HepG2 (cell line): ENCODE data around the gene ANKRD40. TPM values are rescaled to one million over a fixed set of nuclear protein-coding genes. Genes with fewer than 3 reads are reported as not detected.

Experiments used
- ATAC-seq: fragments of 200-7000 bp; cut with Tn5 transposase; 3 replicates; pipeline ENCODE4 v1.9.1; 2020; ENCODE audit warnings: mild to moderate bottlenecking, moderate library complexity
- BruUV-seq: library from RNA; stranded (reverse); fragments of 400-500 nt; replicated peaks from 2 replicates; lab custom pipeline; 2021; lab: Mats Ljungman, UMichigan
- CTCF ChIA-PET: fragments of 300-600 bp; formaldehyde crosslinking; extraction: SDS; loops from one replicate; lab custom pipeline; 2021; ENCODE audit warnings: low total read pairs, inconsistent platforms, low intra/inter-chr PET ratio; lab: Yijun Ruan, JAX
- POLR2A ChIA-PET: fragments of 350-600 bp; sonication (Branson Sonifier 250); formaldehyde crosslinking; loops from one replicate; lab custom pipeline; 2020; ENCODE audit warnings: antibody characterized with exemption, inconsistent platforms; lab: Yijun Ruan, JAX
- DNase-seq: peaks from one replicate; pipeline ENCODE4 v3.0.0-alpha.2; 2015; ENCODE audit warnings: low spot score
- FAIRE-seq: peaks from 3 replicates; lab custom pipeline; 2011; peaks lifted over from hg19 to GRCh38; lab: Jason Lieb, UNC
- H2AFZ ChIP-seq: one replicate; pipeline ENCODE4 v1.6.1; 2011; ENCODE audit warnings: low read length, inconsistent platforms
- H3K27ac ChIP-seq: fragments of 300-600 bp; 3 replicates; pipeline ENCODE4 v1.8.0; 2011; ENCODE audit warnings: mixed run types, mild to moderate bottlenecking, mixed read lengths, low read length, inconsistent platforms; ENCODE audit not compliant: insufficient read depth; ENCODE audit errors: extremely low read length
- H3K27me3 ChIP-seq, 2 experiments: fragments of 200-600 bp in 1 of 2; 2 replicates in 1 of 2; 3 replicates in 1 of 2; pipeline versions ENCODE4 v1.6.0 to v1.8.0; 2011; ENCODE audit warnings: low read length in 2 of 2, mild to moderate bottlenecking in 2 of 2, moderate library complexity in 2 of 2, inconsistent platforms in 1 of 2; ENCODE audit not compliant: insufficient read depth in 2 of 2, control insufficient read depth in 1 of 2
- H3K36me3 ChIP-seq, 2 experiments: fragments of 200-600 bp in 1 of 2; replicated peaks in 1 of 2; 2 replicates in 1 of 2; 3 replicates in 1 of 2; pipeline versions ENCODE4 v1.5.1 to v1.8.0; 2011; ENCODE audit warnings: low read length in 2 of 2, inconsistent platforms in 1 of 2; ENCODE audit not compliant: insufficient read depth in 2 of 2, control insufficient read depth in 1 of 2
- H3K4me1 ChIP-seq: 2 replicates; pipeline ENCODE4 v1.5.1; 2012; ENCODE audit warnings: low read length, inconsistent platforms; ENCODE audit not compliant: insufficient read depth
- H3K4me2 ChIP-seq: 2 replicates; pipeline ENCODE4 v1.6.0; 2011; ENCODE audit warnings: low read depth, low read length, inconsistent platforms
- H3K4me3 ChIP-seq, 3 experiments: fragments of 200-600 bp in 1 of 3; sonication (generic), shearing (Covaris generic) in 1 of 3; replicated peaks in 1 of 3; 2 replicates each; pipeline ENCODE4 v1.5.1; 2011 to 2016; ENCODE audit warnings: low read length in 3 of 3, inconsistent platforms in 2 of 3, low read depth in 2 of 3, mild to moderate bottlenecking in 2 of 3, control low read depth in 1 of 3, mixed read lengths in 1 of 3; ENCODE audit not compliant: insufficient read depth in 1 of 3
- H3K79me2 ChIP-seq: one replicate; pipeline ENCODE4 v1.6.1; 2011; ENCODE audit warnings: low read length, inconsistent platforms; ENCODE audit not compliant: insufficient read depth
- H3K9ac ChIP-seq: 2 replicates; pipeline ENCODE4 v1.6.0; 2011; ENCODE audit warnings: mild to moderate bottlenecking, low read depth, low read length, inconsistent platforms; ENCODE audit not compliant: insufficient read depth
- H3K9me3 ChIP-seq: 2 replicates; pipeline ENCODE4 v1.5.1; 2012; ENCODE audit warnings: mild to moderate bottlenecking, low read length
- H4K20me1 ChIP-seq: 2 replicates; pipeline ENCODE4 v1.6.0; 2011; ENCODE audit warnings: inconsistent platforms, mild to moderate bottlenecking, low read length, moderate library complexity; ENCODE audit not compliant: insufficient read depth
- ATF7 ChIP-seq, 2 experiments: fragments of 450-650 bp in 1 of 2; sonication (generic) in 1 of 2; formaldehyde crosslinking in 1 of 2; IDR thresholded peaks; 2 replicates each; pipeline versions ENCODE4 v1.4.0 to v1.6.1; 2016 to 2020; ENCODE audit warnings: antibody characterized with exemption in 1 of 2, mild to moderate bottlenecking in 1 of 2, missing genetic modification reagents in 1 of 2
- HNF4G ChIP-seq, 2 experiments: sonication (generic) in 1 of 2; formaldehyde crosslinking in 1 of 2; IDR thresholded peaks; 2 replicates each; pipeline versions ENCODE4 v1.4.0 to v1.6.1; 2011 to 2020; ENCODE audit warnings: borderline replicate concordance in 2 of 2, low read depth in 2 of 2, mild to moderate bottlenecking in 2 of 2, low read length in 1 of 2, missing genetic modification reagents in 1 of 2, moderate library complexity in 1 of 2
- KLF11 ChIP-seq: IDR thresholded peaks from 2 replicates; pipeline ENCODE4 v1.6.1; 2016; ENCODE audit warnings: missing compliant biosample characterization
- MLXIP ChIP-seq: sonication (generic); formaldehyde crosslinking; IDR thresholded peaks from 2 replicates; pipeline ENCODE4 v1.9.0; 2021; ENCODE audit warnings: missing genetic modification reagents, borderline replicate concordance
- SYNCRIP ChIP-seq: fragments of 200-400 bp; formaldehyde crosslinking; IDR thresholded peaks from 2 replicates; pipeline ENCODE4 v1.6.1; 2018; ENCODE audit warnings: mild to moderate bottlenecking, low read depth, low read length; ENCODE audit not compliant: insufficient read depth
- ZKSCAN5 ChIP-seq: sonication (generic); formaldehyde crosslinking; IDR thresholded peaks from 2 replicates; pipeline ENCODE4 v1.5.1; 2020; ENCODE audit warnings: mild to moderate bottlenecking, missing genetic modification reagents
- ZNF251 ChIP-seq: sonication (generic); formaldehyde crosslinking; IDR thresholded peaks from 2 replicates; pipeline ENCODE4 v1.9.0; 2021; ENCODE audit warnings: mild to moderate bottlenecking, missing genetic modification reagents
- ZSCAN29 ChIP-seq: sonication (generic); formaldehyde crosslinking; conservative IDR thresholded peaks from 2 replicates; pipeline ENCODE4 v1.4.0; 2020; ENCODE audit warnings: mild to moderate bottlenecking, missing genetic modification reagents
- WGBS: methylation state at CpG from one replicate; pipeline ENCODE4 v1.1.6; 2017; ENCODE audit warnings: low lambda C conversion rate; 5-methylcytosine and 5-hydroxymethylcytosine counted together
- in situ Hi-C: cut with HindIII; loops from 2 replicates; pipeline ENCODE4 v1.10.0; 2017; ENCODE audit warnings: low pct_unique_long_range_greater_than_20kb; ENCODE audit not compliant: extremely low pct_ligation_motif_present
- intact Hi-C: fragments of 100-400 bp; cut with micrococcal nuclease; formaldehyde crosslinking; loops from one replicate; pipeline ENCODE4 v1.10.0; 2022; ENCODE audit not compliant: unreplicated experiment
- polyA plus RNA-seq, 8 experiments: library from polyadenylated mRNA; depleted of rRNA in 3 of 8; stranded (reverse) in 7 of 8; unstranded in 1 of 8; fragments of >200 nt; fragmentation: Illumina TruSeq in 4 of 8; extraction: Trizol in 4 of 8; gene quantifications; 2 replicates each; pipeline versions ENCODE4 v1.2.1 to v1.2.3, GENCODE V29; 2011 to 2016; ENCODE audit warnings: low read depth in 4 of 8, missing spikeins in 1 of 8, mixed read lengths in 1 of 8; ENCODE audit not compliant: insufficient read depth in 1 of 8
- total RNA-seq, 5 experiments: library from RNA; depleted of rRNA; stranded (reverse); fragments of >200 nt; fragmentation: Illumina TruSeq; extraction: Trizol; gene quantifications; 2 replicates each; pipeline ENCODE4 v1.2.3, GENCODE V29; 2016; ENCODE audit warnings: low read depth in 1 of 5
- TF ChIP-seq, protein P1 (sequence below): IDR thresholded peaks from 2 replicates; pipeline ENCODE4 v1.6.1; 2016; ENCODE audit warnings: missing genetic modification reagents, missing compliant biosample characterization
- TF ChIP-seq, protein P2 (sequence below): sonication (generic); formaldehyde crosslinking; IDR thresholded peaks from 2 replicates; pipeline ENCODE4 v1.5.0; 2020; ENCODE audit warnings: mild to moderate bottlenecking, missing genetic modification reagents
- TF ChIP-seq, protein P3 (sequence below): sonication (generic); formaldehyde crosslinking; IDR thresholded peaks from 2 replicates; pipeline ENCODE4 v1.5.1; 2020; ENCODE audit warnings: missing genetic modification reagents, mild to moderate bottlenecking, borderline replicate concordance
- TF ChIP-seq, protein P4 (sequence below): sonication (generic); formaldehyde crosslinking; IDR thresholded peaks from 2 replicates; pipeline ENCODE4 v1.5.1; 2020; ENCODE audit warnings: mild to moderate bottlenecking, missing genetic modification reagents, borderline replicate concordance

ANKRD40 gene
- total and polyA plus RNA-seq, 2 of the 13 experiments (the other 11 are each of a cell fraction or from before 2014, with no cell fraction given): 35.0 to 46.4 TPM

DNA sequence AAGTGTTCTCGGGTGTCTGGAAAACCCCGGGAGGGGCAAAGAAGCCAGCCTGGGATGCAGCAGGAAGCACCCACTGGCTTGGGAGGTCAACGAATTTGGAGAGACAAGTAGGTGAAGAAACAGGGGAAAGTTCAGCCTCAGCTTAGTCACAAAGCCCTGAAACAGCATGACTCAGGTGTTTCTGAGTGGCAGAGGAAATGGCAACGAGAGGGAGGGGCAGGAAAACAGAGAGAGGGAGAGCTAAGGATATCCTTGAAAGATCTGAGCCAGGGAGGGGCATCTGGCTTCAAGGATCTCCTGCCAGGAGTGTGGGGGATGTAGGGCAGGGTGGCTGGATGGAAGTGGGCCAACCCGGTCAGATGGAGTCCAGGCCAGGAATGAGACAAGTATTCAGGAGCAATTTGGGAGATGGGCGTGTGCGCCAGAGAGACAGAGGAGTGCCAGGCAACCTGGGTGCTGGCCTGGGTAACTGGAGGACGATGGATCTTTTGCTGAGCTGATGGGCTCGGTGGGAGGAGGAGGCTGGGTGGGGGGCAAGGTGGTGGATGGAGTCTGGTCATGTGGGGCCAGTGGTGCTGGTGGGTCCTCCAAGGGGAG is 45.8 kb downstream of the ANKRD40 start:
- no peak overlapping the region for H2AFZ ChIP-seq
- H3K9me3 ChIP-seq: no peaks in the 10 kb centered on the region
- H3K27ac ChIP-seq: peak overlapping the region; percentile 82
- ChIA-PET POLR2A (interaction anchor here (0.6 to 4.6 kb wide), 16 partner anchors 9 to 141 kb away, joined by 3 to 140 read pairs (median 8); partner anchors contain the start of genes ABCC3 and LUC7L3), CTCF (no interaction called here)
- H3K79me2 ChIP-seq: no peaks in the 10 kb centered on the region
- H3K9ac ChIP-seq: peak overlapping the region; percentile 50
- intact Hi-C loops (loop anchor here (2.0 kb wide), 1 partner anchor 17 kb away; no protein-coding TSS in a partner anchor), in situ Hi-C loops (no loop called here)
- peaks cover 76% of the 10 kb centered on the region for H3K4me1 ChIP-seq
- H3K4me2 ChIP-seq: peak overlapping the region; percentile 45
- FAIRE-seq: peak; percentile 99
- H4K20me1 ChIP-seq: no peaks in the 10 kb centered on the region
- DNase-seq: peak; percentile 93
- 44% methylated on average over 9 of the region's 9 CpGs for WGBS
- no peaks in the 10 kb centered on the region for H3K36me3 ChIP-seq
- peak; percentile 42 for ATAC-seq
- no TSS peak for BruUV-seq
- peak overlapping the region in 1 of 3 experiments; percentile 11; a peak in 2 of 6 replicates for H3K4me3 ChIP-seq
- H3K27me3 ChIP-seq: no peaks in the 10 kb centered on the region
- TF ChIP-seq ZKSCAN5 (CRISPR knock-in tag) (no peak), MLXIP (CRISPR knock-in tag) (no peak), HNF4G (IDR thresholded peaks at IDR 0.05; ENCODE audit: borderline replicate concordance, low read depth, low read length) (peak; percentile 54; the same call in 1 of the 2 replicates), HNF4G (CRISPR knock-in tag; IDR thresholded peaks at IDR 0.05; ENCODE audit: borderline replicate concordance, low read depth) (no peak), ZSCAN29 (no peak), ZNF251 (CRISPR knock-in tag) (no peak), ATF7 (IDR thresholded peaks at IDR 0.05) (no peak), ATF7 (CRISPR knock-in tag; IDR thresholded peaks at IDR 0.05) (no peak), KLF11 (CRISPR knock-in tag) (peak; percentile 63; the same call in 1 of the 2 replicates), SYNCRIP (no peak)
- TF ChIP-seq, protein P1, sequence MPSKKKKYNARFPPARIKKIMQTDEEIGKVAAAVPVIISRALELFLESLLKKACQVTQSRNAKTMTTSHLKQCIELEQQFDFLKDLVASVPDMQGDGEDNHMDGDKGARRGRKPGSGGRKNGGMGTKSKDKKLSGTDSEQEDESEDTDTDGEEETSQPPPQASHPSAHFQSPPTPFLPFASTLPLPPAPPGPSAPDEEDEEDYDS (CRISPR knock-in tag): peak; percentile 50; the same call in 1 of the 2 replicates
- TF ChIP-seq, protein P2, sequence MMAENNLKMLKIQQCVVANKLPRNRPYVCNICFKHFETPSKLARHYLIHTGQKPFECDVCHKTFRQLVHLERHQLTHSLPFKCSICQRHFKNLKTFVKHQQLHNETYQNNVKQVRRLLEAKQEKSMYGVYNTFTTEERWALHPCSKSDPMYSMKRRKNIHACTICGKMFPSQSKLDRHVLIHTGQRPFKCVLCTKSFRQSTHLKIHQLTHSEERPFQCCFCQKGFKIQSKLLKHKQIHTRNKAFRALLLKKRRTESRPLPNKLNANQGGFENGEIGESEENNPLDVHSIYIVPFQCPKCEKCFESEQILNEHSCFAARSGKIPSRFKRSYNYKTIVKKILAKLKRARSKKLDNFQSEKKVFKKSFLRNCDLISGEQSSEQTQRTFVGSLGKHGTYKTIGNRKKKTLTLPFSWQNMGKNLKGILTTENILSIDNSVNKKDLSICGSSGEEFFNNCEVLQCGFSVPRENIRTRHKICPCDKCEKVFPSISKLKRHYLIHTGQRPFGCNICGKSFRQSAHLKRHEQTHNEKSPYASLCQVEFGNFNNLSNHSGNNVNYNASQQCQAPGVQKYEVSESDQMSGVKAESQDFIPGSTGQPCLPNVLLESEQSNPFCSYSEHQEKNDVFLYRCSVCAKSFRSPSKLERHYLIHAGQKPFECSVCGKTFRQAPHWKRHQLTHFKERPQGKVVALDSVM: no peak
- TF ChIP-seq, protein P3, sequence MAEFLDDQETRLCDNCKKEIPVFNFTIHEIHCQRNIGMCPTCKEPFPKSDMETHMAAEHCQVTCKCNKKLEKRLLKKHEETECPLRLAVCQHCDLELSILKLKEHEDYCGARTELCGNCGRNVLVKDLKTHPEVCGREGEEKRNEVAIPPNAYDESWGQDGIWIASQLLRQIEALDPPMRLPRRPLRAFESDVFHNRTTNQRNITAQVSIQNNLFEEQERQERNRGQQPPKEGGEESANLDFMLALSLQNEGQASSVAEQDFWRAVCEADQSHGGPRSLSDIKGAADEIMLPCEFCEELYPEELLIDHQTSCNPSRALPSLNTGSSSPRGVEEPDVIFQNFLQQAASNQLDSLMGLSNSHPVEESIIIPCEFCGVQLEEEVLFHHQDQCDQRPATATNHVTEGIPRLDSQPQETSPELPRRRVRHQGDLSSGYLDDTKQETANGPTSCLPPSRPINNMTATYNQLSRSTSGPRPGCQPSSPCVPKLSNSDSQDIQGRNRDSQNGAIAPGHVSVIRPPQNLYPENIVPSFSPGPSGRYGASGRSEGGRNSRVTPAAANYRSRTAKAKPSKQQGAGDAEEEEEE (CRISPR knock-in tag): no peak
- TF ChIP-seq, protein P4, sequence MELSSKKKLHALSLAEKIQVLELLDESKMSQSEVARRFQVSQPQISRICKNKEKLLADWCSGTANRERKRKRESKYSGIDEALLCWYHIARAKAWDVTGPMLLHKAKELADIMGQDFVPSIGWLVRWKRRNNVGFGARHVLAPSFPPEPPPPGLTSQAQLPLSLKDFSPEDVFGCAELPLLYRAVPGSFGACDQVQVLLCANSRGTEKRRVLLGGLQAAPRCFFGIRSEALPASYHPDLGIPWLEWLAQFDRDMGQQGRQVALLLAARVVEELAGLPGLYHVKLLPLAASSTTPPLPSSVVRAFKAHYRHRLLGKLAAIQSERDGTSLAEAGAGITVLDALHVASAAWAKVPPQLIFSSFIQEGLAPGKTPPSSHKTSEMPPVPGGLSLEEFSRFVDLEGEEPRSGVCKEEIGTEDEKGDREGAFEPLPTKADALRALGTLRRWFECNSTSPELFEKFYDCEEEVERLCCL (CRISPR knock-in tag): no peak
